Karpas-422 (cell line): ENCODE data around the gene MICAL3. TPM values are rescaled to one million over a fixed set of nuclear protein-coding genes. Genes with fewer than 3 reads are reported as not detected.

Source experiments
- DNase-seq: peaks from one replicate; pipeline ENCODE4 v3.0.0-alpha.2; 2015
- H2AFZ ChIP-seq: fragments of 200-600 bp; sonication (generic); 2 replicates; pipeline ENCODE4 v1.6.1; 2014; ENCODE audit warnings: antibody characterized with exemption, low read length, mixed read lengths
- H3K27ac ChIP-seq: fragments of 200-600 bp; sonication (generic); 2 replicates; pipeline ENCODE4 v1.5.1; 2014; ENCODE audit warnings: mild to moderate bottlenecking, low read length, moderate library complexity
- H3K27me3 ChIP-seq: fragments of 200-600 bp; sonication (generic); 2 replicates; pipeline ENCODE4 v1.6.1; 2014; ENCODE audit warnings: low read length, mixed read lengths
- H3K36me3 ChIP-seq: fragments of 200-600 bp; sonication (generic); 2 replicates; pipeline ENCODE4 v1.6.1; 2014; ENCODE audit warnings: low read length, mixed read lengths; ENCODE audit not compliant: insufficient read depth
- H3K4me1 ChIP-seq: fragments of 200-600 bp; sonication (generic); 2 replicates; pipeline ENCODE4 v1.6.1; 2014; ENCODE audit warnings: mild to moderate bottlenecking, low read length, mixed read lengths
- H3K4me2 ChIP-seq: fragments of 200-600 bp; sonication (generic); 2 replicates; pipeline ENCODE4 v1.6.1; 2014; ENCODE audit warnings: low read length, low read depth, mild to moderate bottlenecking; ENCODE audit not compliant: poor library complexity, severe bottlenecking
- H3K4me3 ChIP-seq: fragments of 200-600 bp; sonication (generic); 2 replicates; pipeline ENCODE4 v1.5.1; 2014; ENCODE audit warnings: mild to moderate bottlenecking, antibody characterized with exemption, low read length, mixed read lengths
- H3K79me2 ChIP-seq: fragments of 200-600 bp; sonication (generic); 2 replicates; pipeline ENCODE4 v1.6.1; 2014; ENCODE audit warnings: mild to moderate bottlenecking, low read length, mixed read lengths
- H3K9ac ChIP-seq: fragments of 200-600 bp; sonication (generic); 2 replicates; pipeline ENCODE4 v1.6.0; 2014; ENCODE audit warnings: low read length
- H3K9me2 ChIP-seq: fragments of 200-600 bp; sonication (generic), shearing (Covaris generic); replicated peaks from 2 replicates; pipeline ENCODE4 v1.6.0; 2014; ENCODE audit warnings: mild to moderate bottlenecking, low read length, moderate library complexity; ENCODE audit not compliant: insufficient read depth
- H3K9me3 ChIP-seq: fragments of 300-700, 200-600 bp; sonication (generic); 2 replicates; pipeline ENCODE4 v1.6.1; 2014; ENCODE audit warnings: low read length, mixed read lengths
- H4K20me1 ChIP-seq: fragments of 200-600 bp; sonication (generic); 2 replicates; pipeline ENCODE4 v1.6.1; 2014; ENCODE audit warnings: mild to moderate bottlenecking, antibody characterized with exemption, low read length, low read depth; ENCODE audit not compliant: insufficient read depth
- total RNA-seq: library from RNA; depleted of rRNA; stranded (reverse); fragments of >200 nt; shearing (Covaris generic); gene quantifications from 2 replicates; pipeline ENCODE4 v1.2.3, GENCODE V29; 2014; ENCODE audit warnings: low replicate concordance

Gene MICAL3
- total RNA-seq, 1 experiment from 2014 or later, result 54.9 TPM

- Histone ChIP-seq H3K9me3 (no peaks in the 10 kb centered on the region), H3K9ac (no peak overlapping the region), H3K27ac (no peak overlapping the region), H3K4me1 (no peaks in the 10 kb centered on the region), H3K27me3 (no peaks in the 10 kb centered on the region), H3K79me2 (no peaks in the 10 kb centered on the region), H3K4me3 (no peak overlapping the region), H3K36me3 (peaks cover 7% of the 10 kb centered on the region; the same call in 1 of the 2 replicates), H4K20me1 (no peaks in the 10 kb centered on the region), H3K4me2 (no peak overlapping the region), H3K9me2 (no peaks in the 10 kb centered on the region), H2AFZ (no peak overlapping the region)
- DNase-seq, result no peak
These were observed 202.3 kb downstream of the MICAL3 start for GRCh38 chr22:17822087-17822486.

- Histone ChIP-seq H3K79me2 (no peaks in the 10 kb centered on the region), H3K9me3 (no peaks in the 10 kb centered on the region), H3K4me1 (no peaks in the 10 kb centered on the region), H3K9ac (no peak overlapping the region), H3K27me3 (no peaks in the 10 kb centered on the region), H4K20me1 (no peaks in the 10 kb centered on the region), H3K36me3 (peaks cover 7% of the 10 kb centered on the region; the same call in 1 of the 2 replicates), H3K4me2 (no peak overlapping the region), H2AFZ (no peak overlapping the region), H3K4me3 (no peak overlapping the region), H3K27ac (no peak overlapping the region), H3K9me2 (no peaks in the 10 kb centered on the region)
- DNase-seq, result no peak
These were observed 203.4 kb downstream of the MICAL3 start for GRCh38 chr22:17820879-17821439.

GRCh38 chr22:17818649-17819048, 205.7 kb downstream of the MICAL3 start:
- no peak overlapping the region for H3K4me3 ChIP-seq
- no peak overlapping the region for H2AFZ ChIP-seq
- peaks cover 15% of the 10 kb centered on the region; the same call in 1 of the 2 replicates for H3K36me3 ChIP-seq
- no peaks in the 10 kb centered on the region for H3K79me2 ChIP-seq
- no peak overlapping the region for H3K4me2 ChIP-seq
- no peaks in the 10 kb centered on the region for H3K9me2 ChIP-seq
- H3K27ac ChIP-seq, result no peak overlapping the region
- no peaks in the 10 kb centered on the region for H3K27me3 ChIP-seq
- DNase-seq, result no peak
- H3K9ac ChIP-seq, result no peak overlapping the region
- H4K20me1 ChIP-seq, result no peaks in the 10 kb centered on the region
- H3K9me3 ChIP-seq, result no peaks in the 10 kb centered on the region
- H3K4me1 ChIP-seq, result no peaks in the 10 kb centered on the region

GRCh38 chr22:17818180-17818579, 206.2 kb downstream of the MICAL3 start:
- Histone ChIP-seq H3K4me3 (no peak overlapping the region), H3K27me3 (no peaks in the 10 kb centered on the region), H3K79me2 (no peaks in the 10 kb centered on the region), H2AFZ (no peak overlapping the region), H4K20me1 (no peaks in the 10 kb centered on the region), H3K9me3 (no peaks in the 10 kb centered on the region), H3K4me2 (no peak overlapping the region), H3K36me3 (peaks cover 17% of the 10 kb centered on the region; the same call in 1 of the 2 replicates), H3K4me1 (no peaks in the 10 kb centered on the region), H3K9ac (no peak overlapping the region), H3K9me2 (no peaks in the 10 kb centered on the region), H3K27ac (no peak overlapping the region)
- DNase-seq, result no peak

GRCh38 chr22:17817511-17818065, 206.8 kb downstream of the MICAL3 start:
- Histone ChIP-seq H3K4me2 (no peak overlapping the region), H3K4me3 (no peak overlapping the region), H3K27ac (no peak overlapping the region), H3K36me3 (peaks cover 18% of the 10 kb centered on the region; the same call in 1 of the 2 replicates), H4K20me1 (no peaks in the 10 kb centered on the region), H3K9me3 (no peaks in the 10 kb centered on the region), H3K79me2 (no peaks in the 10 kb centered on the region), H3K9ac (no peak overlapping the region), H3K4me1 (no peaks in the 10 kb centered on the region), H2AFZ (no peak overlapping the region), H3K27me3 (no peaks in the 10 kb centered on the region), H3K9me2 (no peaks in the 10 kb centered on the region)
- no peak for DNase-seq

GRCh38 chr22:17817079-17817478, 207.3 kb downstream of the MICAL3 start:
- no peaks in the 10 kb centered on the region for H3K27me3 ChIP-seq
- no peak overlapping the region for H3K4me3 ChIP-seq
- H3K4me1 ChIP-seq, result no peaks in the 10 kb centered on the region
- H3K9me2 ChIP-seq, result no peaks in the 10 kb centered on the region
- no peak overlapping the region for H2AFZ ChIP-seq
- H3K9me3 ChIP-seq, result no peaks in the 10 kb centered on the region
- DNase-seq, result no peak
- H3K79me2 ChIP-seq, result no peaks in the 10 kb centered on the region
- H3K4me2 ChIP-seq, result no peak overlapping the region
- no peaks in the 10 kb centered on the region for H4K20me1 ChIP-seq
- H3K36me3 ChIP-seq, result peaks cover 18% of the 10 kb centered on the region; the same call in 1 of the 2 replicates
- H3K9ac ChIP-seq, result no peak overlapping the region
- H3K27ac ChIP-seq, result no peak overlapping the region

GRCh38 chr22:17816649-17817048, 207.7 kb downstream of the MICAL3 start:
- H3K9me3 ChIP-seq, result no peaks in the 10 kb centered on the region
- peaks cover 18% of the 10 kb centered on the region; the same call in 1 of the 2 replicates for H3K36me3 ChIP-seq
- H3K27me3 ChIP-seq, result no peaks in the 10 kb centered on the region
- H3K4me1 ChIP-seq, result no peaks in the 10 kb centered on the region
- no peak overlapping the region for H3K9ac ChIP-seq
- no peak overlapping the region for H2AFZ ChIP-seq
- H3K4me2 ChIP-seq, result no peak overlapping the region
- no peaks in the 10 kb centered on the region for H3K9me2 ChIP-seq
- no peak overlapping the region for H3K27ac ChIP-seq
- no peaks in the 10 kb centered on the region for H3K79me2 ChIP-seq
- no peak for DNase-seq
- no peak overlapping the region for H3K4me3 ChIP-seq
- H4K20me1 ChIP-seq, result no peaks in the 10 kb centered on the region

GRCh38 chr22:17815703-17816254, 208.6 kb downstream of the MICAL3 start:
- H4K20me1 ChIP-seq, result no peaks in the 10 kb centered on the region
- no peaks in the 10 kb centered on the region for H3K9me3 ChIP-seq
- no peak overlapping the region for H2AFZ ChIP-seq
- no peak overlapping the region for H3K4me3 ChIP-seq
- no peak overlapping the region for H3K4me2 ChIP-seq
- H3K27ac ChIP-seq, result no peak overlapping the region
- H3K9me2 ChIP-seq, result no peaks in the 10 kb centered on the region
- H3K36me3 ChIP-seq, result peaks cover 14% of the 10 kb centered on the region
- H3K4me1 ChIP-seq, result no peaks in the 10 kb centered on the region
- H3K79me2 ChIP-seq, result no peaks in the 10 kb centered on the region
- no peak for DNase-seq
- no peaks in the 10 kb centered on the region for H3K27me3 ChIP-seq
- no peak overlapping the region for H3K9ac ChIP-seq
